GM19468 (cell line): ENCODE results near the gene MED27.

Source experiments
- ATAC-seq: cut with Tn5 transposase; IDR thresholded peaks from one replicate; pipeline ENCODE4 v1.9.1; 2021; ENCODE audit warnings: mild to moderate bottlenecking, moderate library complexity, moderate number of reproducible peaks; ENCODE audit not compliant: unreplicated experiment; ENCODE audit errors: extremely low read depth

Gene MED27

GRCh38 chr9:131870156-131870555 is 209.5 kb downstream of the MED27 start:
- ATAC-seq = no peak

- ATAC-seq = no peak
Measured at GRCh38 chr9:131869348-131869747, 210.3 kb downstream of the MED27 start.

GRCh38 chr9:131868766-131869165 is 210.9 kb downstream of the MED27 start:
- ATAC-seq = no peak

GRCh38 chr9:131867611-131868192 is 212.0 kb downstream of the MED27 start:
- ATAC-seq = no peak

DNA sequence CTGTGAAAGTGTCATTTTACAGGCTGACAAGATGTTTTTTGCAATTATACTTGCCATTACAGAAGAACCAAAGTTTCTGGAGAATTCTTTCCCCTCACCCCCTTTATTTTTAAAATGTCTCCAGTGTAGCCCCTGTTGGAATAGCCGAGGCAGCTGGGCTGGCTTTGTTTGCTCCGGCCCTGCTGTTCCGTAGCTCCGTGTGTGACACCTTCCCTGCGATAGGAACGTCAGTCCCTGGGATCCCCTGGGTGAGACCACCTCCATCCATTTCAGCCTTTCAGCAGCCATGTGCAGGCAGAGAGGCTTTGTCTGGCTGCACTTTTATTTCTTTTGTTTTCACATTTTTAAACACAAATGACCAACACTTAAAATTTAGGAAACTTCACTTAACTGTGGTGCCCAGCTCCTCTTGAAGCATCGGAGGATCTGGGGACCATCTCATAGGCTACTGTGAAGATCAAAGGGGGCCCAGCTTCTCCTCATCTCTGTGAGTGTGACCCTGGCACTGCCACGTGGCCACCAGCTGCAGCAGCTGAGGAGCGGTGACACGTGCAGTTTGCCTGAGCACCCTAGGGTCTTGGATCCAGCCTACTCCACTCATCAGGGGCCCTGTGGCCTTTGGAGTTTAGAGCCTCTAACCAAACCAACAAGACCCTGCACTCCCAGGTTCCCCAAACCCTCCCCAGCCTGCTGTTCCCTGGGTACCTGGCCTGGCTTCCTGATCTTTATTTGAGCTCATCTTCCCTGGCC is 214.0 kb downstream of the MED27 start:
- ATAC-seq = no peak

DNA sequence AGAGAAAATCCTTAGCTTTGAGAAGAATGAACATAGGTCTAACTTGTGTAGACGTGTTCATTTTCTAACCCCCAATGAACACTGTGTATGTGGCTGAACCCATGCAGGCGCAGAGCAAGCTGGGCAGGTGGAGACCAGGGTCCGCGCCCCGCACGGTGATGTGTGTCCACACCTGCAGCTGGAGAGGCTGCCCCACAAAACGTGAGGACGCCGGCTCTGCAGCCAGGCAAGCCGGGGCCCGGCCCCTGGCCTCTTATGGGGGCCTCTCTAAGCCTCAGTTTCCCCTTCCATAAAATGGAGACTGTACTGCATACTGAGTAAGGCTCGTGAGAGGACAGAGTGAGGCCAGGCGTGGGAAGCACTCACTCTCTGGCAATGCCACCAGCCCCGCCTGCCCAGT is 215.1 kb downstream of the MED27 start:
- ATAC-seq = no peak

DNA sequence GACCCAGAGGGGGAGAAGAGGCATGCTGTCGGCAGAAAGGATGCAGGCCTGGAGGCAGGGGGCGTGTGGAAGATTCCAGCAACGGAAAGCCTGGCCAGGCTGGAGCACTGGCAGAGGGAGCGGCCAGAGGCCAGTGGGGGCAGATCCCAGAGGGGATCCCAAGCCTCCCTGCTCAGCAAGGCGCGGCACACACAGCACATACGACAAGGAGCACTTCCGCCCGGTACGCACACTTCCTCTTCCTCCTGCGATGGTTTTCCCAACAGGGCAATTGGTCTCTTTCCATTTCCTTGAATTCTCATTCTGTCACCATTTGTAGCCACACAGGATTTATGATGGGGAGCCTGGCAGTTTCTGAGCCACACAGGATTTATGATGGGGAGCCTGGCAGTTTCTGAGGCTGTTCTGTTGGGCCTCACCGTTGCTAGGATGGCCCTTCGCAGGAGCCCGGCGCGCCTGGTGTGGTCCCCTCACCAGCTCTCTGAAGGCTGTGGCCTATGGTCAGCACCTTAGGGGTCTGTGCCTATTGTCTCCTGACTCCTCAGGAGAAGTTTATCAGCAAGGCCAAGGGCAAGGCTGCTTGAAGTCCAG is 216.3 kb downstream of the MED27 start:
- no peak for ATAC-seq

- ATAC-seq = no peak
Measured at GRCh38 chr9:131862261-131862660, 217.4 kb downstream of the MED27 start.

- ATAC-seq = no peak
Measured at GRCh38 chr9:131860430-131860829, 219.2 kb downstream of the MED27 start.

GRCh38 chr9:131858147-131858546 is 221.5 kb downstream of the MED27 start:
- no peak for ATAC-seq

DNA sequence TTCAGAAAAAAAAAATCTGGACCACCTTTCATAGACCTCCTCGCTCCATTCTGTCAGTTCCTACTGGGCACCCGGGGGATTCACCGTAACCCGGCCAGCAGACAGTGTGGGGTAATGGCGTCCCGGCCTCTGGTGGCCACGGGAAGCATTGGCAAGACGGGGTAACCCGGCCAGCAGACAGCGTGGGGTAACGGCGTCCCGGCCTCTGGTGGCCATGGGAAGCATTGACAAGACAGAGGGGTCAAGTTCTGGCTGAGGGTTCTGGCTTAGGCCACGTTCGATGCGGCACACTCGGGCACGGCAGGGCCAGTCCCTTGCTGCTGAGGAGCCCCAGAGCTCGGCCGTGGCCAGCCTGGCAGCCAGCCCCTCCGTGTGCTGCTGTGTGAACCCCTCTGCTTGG is 223.6 kb downstream of the MED27 start:
- no peak for ATAC-seq

DNA sequence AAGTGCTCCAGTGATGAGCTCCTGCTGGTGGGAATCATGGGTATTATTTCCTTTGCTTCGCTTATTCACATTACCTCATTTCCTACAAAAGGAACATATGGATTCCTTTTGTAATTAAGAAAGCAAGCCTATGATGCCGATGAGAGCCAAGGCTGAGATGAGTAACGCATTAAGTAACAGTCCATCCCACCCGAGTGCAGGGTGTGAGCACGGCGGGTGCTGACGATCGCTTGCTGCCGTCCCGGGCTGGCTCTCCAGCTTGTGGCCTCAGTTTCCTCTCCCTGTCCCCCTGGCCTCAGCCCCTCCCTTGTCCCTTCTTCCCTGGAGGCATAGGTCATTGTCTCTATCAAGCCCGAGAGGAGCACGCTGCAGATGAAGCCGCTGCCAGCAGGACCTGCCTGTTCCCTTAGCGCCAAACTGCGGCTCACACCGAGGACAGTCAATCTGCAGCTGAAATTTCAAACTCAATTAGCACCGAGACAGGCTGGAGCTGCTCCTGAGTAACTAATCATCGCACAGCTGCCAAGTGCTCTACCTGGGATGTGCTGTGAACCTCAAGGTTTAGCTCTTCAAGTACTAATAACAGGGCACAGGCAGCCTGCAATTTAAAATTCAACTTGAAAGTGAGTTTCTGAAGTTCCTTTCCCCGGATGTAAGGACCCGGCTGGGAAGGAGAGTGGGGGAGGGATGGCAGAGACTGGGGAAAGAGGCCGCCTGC is 224.6 kb downstream of the MED27 start:
- ATAC-seq = no peak

- ATAC-seq = no peak
Measured at GRCh38 chr9:131854334-131854733, 225.3 kb downstream of the MED27 start.

- no peak for ATAC-seq
Measured at GRCh38 chr9:131853434-131853833, 226.2 kb downstream of the MED27 start.

DNA sequence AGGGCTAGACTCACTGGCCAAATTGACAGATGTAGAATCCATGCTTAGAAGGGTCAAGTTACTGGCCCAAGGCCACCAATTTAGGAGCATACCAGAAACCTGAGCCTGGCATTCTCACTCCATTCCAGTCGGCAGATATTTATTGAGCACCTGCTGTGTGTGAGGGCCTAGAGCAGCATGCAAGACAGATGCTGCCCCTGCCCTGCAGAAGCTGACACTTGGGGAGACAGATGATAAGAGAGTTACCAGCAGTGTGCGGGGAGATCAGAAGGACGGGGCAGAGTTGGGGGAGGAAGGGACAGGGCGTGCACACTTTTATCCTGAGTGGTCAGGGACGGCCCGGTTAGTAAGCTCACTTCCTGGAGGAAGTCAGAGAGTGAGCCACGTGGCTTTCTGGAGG is 228.3 kb downstream of the MED27 start:
- no peak for ATAC-seq

- no peak for ATAC-seq
Measured at GRCh38 chr9:131849391-131849790, 230.3 kb downstream of the MED27 start.

GRCh38 chr9:131848570-131849160 is 231.0 kb downstream of the MED27 start:
- no peak for ATAC-seq

DNA sequence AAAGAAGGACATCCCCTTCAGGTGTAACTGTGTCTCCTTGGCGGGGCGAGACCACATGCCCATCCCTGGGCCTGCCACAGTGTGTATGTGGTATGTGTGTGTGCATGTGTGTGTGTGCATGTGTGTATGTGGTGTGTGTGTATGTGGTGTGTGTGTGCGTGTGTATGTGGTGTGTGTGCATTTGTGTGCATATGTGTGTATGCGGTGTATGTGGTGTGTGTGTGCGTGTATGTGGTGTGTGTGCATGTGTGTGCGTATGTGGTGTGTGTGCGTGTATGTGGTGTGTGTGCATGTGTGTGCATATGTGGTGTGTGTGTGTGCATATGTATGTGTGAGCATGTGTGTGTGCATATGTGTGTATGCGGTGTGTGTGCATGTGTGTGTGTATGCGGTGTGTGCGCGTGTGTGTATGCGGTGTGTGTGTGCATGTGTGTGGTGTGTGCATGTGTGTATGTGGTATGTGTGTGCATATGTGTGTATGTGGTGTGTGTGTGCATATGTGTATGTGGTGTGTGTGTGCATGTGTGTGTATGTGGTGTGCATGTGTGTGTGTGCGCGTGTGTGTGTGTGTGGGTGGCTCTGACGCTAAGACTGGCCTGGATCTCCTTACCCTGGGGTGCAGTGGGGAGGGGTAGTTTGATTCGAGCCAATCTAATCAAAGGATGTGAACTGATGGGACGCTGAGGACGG is 231.9 kb downstream of the MED27 start:
- no peak for ATAC-seq

DNA sequence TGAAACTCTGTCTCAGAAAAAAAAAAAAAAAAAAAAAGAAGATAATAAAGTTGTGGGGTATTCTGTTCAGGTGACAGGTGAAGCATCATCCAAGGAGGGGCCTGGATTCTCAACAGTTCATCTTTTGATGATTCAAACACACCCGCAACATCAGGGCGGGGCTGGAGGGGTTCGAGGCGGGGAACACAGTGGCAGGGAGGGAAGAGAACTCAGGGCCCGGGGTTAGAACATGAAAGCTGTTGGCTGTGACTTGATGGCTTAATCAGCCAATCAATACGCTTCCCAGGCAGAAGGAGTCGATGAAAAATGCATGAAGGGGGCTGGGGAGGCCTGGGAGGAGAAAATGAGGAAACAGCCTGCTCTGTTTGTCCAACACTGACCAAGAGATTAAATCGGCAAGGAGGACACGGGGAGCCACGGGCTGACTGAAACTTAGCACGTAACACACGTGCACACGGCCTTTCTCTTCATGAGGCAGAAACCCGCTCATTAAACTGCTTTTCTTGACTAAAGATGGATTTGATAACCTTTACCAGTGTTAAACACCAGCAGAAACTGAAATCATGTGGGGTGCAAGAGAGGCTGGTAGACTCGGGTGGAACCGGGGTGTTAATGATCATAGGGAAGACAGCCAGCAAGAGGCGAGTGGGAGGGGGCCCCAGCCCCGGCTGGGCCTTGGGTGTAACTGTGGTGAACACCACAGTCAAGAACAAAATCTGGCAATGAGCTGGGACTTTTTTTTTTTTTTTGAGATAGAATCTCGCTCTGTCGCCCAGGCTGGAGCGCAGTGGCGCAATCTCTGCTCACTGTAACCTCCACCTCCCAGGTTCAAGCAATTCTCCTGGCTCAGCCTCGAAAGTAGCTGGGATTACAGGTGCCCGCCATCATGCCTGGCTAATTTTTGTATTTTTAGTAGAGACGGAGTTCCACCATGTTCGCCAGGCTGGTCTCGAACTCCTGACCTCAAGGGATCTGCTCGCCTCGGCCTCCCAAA is 234.1 kb downstream of the MED27 start:
- no peak for ATAC-seq
